OCI-LY3 (cell line): Measurements from ENCODE around the gene PLXNB3.

Experiments used
- H2AFZ ChIP-seq: fragments of 200-600, 300-600 bp; shearing (Covaris generic); 2 replicates; pipeline ENCODE4 v1.6.0; 2014; ENCODE audit warnings: antibody characterized with exemption, low read depth, low read length
- H3K27ac ChIP-seq: fragments of 200-600, 300-600 bp; sonication (generic); 2 replicates; pipeline ENCODE4 v1.5.1; 2014; ENCODE audit warnings: mild to moderate bottlenecking, low read length, moderate library complexity, mixed read lengths
- H3K27me3 ChIP-seq: fragments of 200-600, 300-600 bp; sonication (generic); 2 replicates; pipeline ENCODE4 v1.6.1; 2014; ENCODE audit warnings: low read depth, low read length, mixed read lengths
- H3K36me3 ChIP-seq: fragments of 200-600, 300-600 bp; sonication (generic); replicated peaks from 2 replicates; pipeline ENCODE3; 2014; ENCODE audit warnings: low read depth, low read length, mixed read lengths
- H3K4me1 ChIP-seq: fragments of 300-600, 200-600 bp; sonication (generic); 2 replicates; pipeline ENCODE4 v1.6.1; 2014; ENCODE audit warnings: low read length, mixed read lengths
- H3K4me2 ChIP-seq: fragments of 200-600, 300-600 bp; sonication (generic); 2 replicates; pipeline ENCODE4 v1.6.1; 2014; ENCODE audit warnings: low read length, mixed read lengths
- H3K4me3 ChIP-seq: fragments of 300-600, 200-600 bp; sonication (generic); 2 replicates; pipeline ENCODE4 v1.5.1; 2014; ENCODE audit warnings: antibody characterized with exemption, mild to moderate bottlenecking, low read length, moderate library complexity
- H3K79me2 ChIP-seq: fragments of 300-600, 200-600 bp; shearing (Covaris generic); 2 replicates; pipeline ENCODE4 v1.6.1; 2014; ENCODE audit warnings: mild to moderate bottlenecking, low read length, mixed read lengths
- H3K9ac ChIP-seq: fragments of 300-600, 200-600 bp; shearing (Covaris generic); 2 replicates; pipeline ENCODE4 v1.6.0; 2014; ENCODE audit warnings: mild to moderate bottlenecking, low read length, moderate library complexity
- H3K9me3 ChIP-seq: fragments of 200-600, 300-600 bp; shearing (Covaris generic); 2 replicates; pipeline ENCODE4 v1.6.1; 2014; ENCODE audit warnings: low read length, mixed read lengths; ENCODE audit not compliant: insufficient read depth
- H4K20me1 ChIP-seq: fragments of 200-600, 300-600 bp; sonication (generic); 2 replicates; pipeline ENCODE4 v1.6.1; 2016; ENCODE audit warnings: low read length, mixed read lengths; ENCODE audit not compliant: insufficient read depth
- EZH2phosphoT487 ChIP-seq: fragments of 200-600 bp; shearing (Covaris generic); IDR thresholded peaks from 2 replicates; pipeline ENCODE4 v1.6.1; 2018; ENCODE audit warnings: antibody characterized with exemption, mixed run types, low read depth
- TF ChIP-seq, protein P1 (sequence below): fragments of 200-600, 300-600 bp; sonication (generic); IDR thresholded peaks from 2 replicates; pipeline ENCODE4 v1.5.1; 2014; ENCODE audit warnings: antibody characterized with exemption, low read length, low read depth

Gene PLXNB3

DNA sequence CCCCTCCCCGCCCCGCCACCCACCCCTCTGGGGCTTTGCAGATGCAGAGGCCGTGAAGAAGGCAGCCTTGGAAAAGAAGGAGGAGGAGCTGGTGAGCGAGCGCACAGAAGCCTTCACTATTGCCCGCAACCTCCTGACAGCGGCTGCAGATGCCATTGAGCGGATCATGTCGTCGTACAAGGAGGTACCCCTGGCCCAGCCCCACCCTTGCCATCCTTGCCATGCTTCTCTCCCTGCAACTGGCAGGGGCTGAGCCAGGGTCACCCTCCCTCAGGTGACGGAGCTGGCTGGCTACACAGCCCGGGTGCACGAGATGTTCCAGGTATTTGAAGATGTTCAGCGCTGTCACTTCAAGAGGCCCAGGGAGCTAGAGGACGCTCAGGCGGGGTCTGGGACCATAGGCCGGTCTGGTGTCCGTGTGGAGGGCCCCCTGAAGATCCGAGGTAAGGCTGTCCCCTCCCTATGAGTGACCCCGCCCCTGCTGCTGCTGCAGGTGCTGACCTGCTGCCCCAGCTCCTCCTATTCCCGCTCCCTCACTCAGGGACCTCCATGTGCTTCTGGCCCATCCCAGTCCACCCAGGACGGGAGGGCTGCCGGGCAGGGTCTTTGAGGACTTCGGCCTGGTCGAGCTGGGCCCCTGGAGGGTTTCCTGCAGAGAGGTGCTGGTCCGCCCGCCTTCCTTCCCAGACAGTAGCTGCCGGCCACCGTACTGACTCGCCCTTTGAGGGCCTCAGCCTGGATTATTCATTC, 27.8 kb upstream of the PLXNB3 start:
- peaks cover 14% of the 10 kb centered on the region for H3K36me3 ChIP-seq
- no peaks in the 10 kb centered on the region for H3K79me2 ChIP-seq
- H3K27me3 ChIP-seq = no peaks in the 10 kb centered on the region
- peaks cover 7% of the 10 kb centered on the region for H3K4me1 ChIP-seq
- H3K9ac ChIP-seq = no peak overlapping the region
- H3K4me2 ChIP-seq = no peak overlapping the region
- H3K27ac ChIP-seq = no peak overlapping the region
- no peak overlapping the region for H3K4me3 ChIP-seq
- no peak for TF ChIP-seq EZH2phosphoT487
- TF ChIP-seq, protein P1, sequence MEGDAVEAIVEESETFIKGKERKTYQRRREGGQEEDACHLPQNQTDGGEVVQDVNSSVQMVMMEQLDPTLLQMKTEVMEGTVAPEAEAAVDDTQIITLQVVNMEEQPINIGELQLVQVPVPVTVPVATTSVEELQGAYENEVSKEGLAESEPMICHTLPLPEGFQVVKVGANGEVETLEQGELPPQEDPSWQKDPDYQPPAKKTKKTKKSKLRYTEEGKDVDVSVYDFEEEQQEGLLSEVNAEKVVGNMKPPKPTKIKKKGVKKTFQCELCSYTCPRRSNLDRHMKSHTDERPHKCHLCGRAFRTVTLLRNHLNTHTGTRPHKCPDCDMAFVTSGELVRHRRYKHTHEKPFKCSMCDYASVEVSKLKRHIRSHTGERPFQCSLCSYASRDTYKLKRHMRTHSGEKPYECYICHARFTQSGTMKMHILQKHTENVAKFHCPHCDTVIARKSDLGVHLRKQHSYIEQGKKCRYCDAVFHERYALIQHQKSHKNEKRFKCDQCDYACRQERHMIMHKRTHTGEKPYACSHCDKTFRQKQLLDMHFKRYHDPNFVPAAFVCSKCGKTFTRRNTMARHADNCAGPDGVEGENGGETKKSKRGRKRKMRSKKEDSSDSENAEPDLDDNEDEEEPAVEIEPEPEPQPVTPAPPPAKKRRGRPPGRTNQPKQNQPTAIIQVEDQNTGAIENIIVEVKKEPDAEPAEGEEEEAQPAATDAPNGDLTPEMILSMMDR = no peak
- 0 out of 2 replicates have a peak, but pooled peaks cover 2% of the 10 kb centered on the region for H4K20me1 ChIP-seq
- H3K9me3 ChIP-seq = no peaks in the 10 kb centered on the region
- no peak overlapping the region for H2AFZ ChIP-seq

DNA sequence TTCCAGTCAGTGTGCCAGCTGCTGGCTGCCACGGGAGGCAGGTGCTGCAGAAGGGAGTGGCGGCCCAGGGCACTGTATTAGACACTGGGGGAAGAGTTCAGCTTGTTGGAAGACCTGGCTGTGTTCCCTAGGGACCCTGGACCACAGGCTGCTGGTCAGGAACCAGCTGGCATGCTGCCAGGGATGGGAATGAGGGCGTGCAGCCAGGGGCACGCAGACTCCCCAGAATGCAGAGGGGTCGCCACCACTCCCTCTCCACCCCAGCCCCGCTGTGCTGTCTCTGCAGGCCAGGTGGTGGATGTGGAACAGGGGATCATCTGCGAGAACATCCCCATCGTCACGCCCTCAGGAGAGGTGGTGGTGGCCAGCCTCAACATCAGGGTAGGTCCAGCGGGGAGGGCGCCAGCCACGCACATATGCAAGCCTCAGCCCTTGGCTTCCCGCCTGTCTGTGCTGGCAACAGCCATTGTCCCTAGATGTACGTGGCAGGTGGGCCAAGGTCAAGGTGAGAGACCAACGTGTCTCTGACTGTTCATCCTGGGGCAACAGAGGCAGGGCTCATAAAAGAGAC, 27.1 kb upstream of the PLXNB3 start:
- peaks cover 7% of the 10 kb centered on the region for H3K4me1 ChIP-seq
- H2AFZ ChIP-seq = no peak overlapping the region
- no peaks in the 10 kb centered on the region for H3K9me3 ChIP-seq
- TF ChIP-seq EZH2phosphoT487 = no peak
- TF ChIP-seq, protein P1 = no peak
- no peaks in the 10 kb centered on the region for H3K79me2 ChIP-seq
- H4K20me1 ChIP-seq = 0 out of 2 replicates have a peak, but pooled peaks cover 2% of the 10 kb centered on the region
- H3K27me3 ChIP-seq = no peaks in the 10 kb centered on the region
- no peak overlapping the region for H3K4me3 ChIP-seq
- H3K27ac ChIP-seq = no peak overlapping the region
- H3K36me3 ChIP-seq = peaks cover 6% of the 10 kb centered on the region
- H3K4me2 ChIP-seq = no peak overlapping the region
- H3K9ac ChIP-seq = no peak overlapping the region

DNA sequence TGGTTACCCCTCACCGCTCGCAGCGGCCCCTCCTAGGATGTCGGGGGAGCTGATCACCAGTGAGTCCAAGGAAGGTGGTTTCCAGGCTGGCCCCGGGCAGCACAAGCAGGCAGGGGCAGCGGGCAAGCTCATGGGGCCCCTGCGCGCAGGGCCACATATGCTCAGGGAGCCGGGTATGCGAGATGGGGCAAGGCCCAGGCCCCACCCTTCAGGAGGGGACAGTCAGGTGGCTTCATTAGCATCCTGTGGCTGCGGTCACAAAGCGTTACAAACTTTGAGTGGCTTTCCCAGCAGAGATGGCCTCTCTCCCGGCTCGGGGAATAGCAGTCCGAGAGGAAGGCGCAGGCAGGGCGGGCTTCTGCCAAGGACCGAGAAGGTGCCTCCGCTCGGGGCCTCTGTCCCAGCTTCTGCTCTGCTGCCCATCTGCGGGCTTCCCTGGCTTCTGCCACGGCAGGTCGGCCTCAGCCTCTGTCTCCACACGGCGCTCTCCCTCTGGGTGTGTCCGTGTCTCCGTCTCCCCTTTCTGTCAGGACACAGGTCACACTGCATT, 25.9 kb upstream of the PLXNB3 start:
- no peaks in the 10 kb centered on the region for H3K79me2 ChIP-seq
- no peak overlapping the region for H3K4me3 ChIP-seq
- TF ChIP-seq, protein P1 = no peak
- no peak for TF ChIP-seq EZH2phosphoT487
- H3K9ac ChIP-seq = no peak overlapping the region
- no peaks in the 10 kb centered on the region for H3K27me3 ChIP-seq
- H3K36me3 ChIP-seq = peaks cover 3% of the 10 kb centered on the region
- no peak overlapping the region for H3K27ac ChIP-seq
- H2AFZ ChIP-seq = no peak overlapping the region
- H4K20me1 ChIP-seq = 0 out of 2 replicates have a peak, but pooled peaks cover 2% of the 10 kb centered on the region
- no peaks in the 10 kb centered on the region for H3K9me3 ChIP-seq
- H3K4me2 ChIP-seq = no peak overlapping the region
- H3K4me1 ChIP-seq = peaks cover 7% of the 10 kb centered on the region

DNA sequence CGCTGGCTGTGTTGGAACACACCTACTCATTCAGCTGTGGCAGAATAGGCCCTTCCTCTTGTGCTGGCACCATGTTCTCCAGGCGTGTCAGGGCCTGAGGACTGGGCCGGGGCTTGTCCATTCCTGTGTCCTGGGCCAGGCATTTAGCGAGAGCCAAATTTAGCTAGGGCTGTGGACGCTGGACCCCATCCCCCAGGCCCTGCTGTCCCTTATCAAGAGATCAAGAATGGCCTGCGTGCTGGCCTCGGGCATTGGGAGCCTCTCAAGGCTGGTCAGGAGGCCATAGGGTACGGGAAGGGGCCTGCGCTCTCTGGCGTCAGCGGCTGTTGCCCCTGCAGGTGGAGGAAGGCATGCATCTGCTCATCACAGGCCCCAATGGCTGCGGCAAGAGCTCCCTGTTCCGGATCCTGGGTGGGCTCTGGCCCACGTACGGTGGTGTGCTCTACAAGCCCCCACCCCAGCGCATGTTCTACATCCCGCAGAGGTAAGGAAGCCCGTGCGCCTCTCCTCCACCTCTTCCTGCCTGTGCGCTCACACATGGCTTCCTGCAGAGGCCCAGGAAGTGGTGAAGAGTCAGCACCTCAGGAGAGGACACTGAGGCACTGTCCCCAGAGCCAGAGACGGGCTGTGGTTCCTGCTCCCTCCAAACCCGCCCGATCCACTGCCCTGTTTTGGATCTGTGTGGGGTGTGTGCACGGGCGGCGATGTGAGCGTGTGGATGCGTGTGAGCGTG, 24.1 kb upstream of the PLXNB3 start:
- Histone ChIP-seq H2AFZ (no peak overlapping the region), H3K36me3 (peaks cover under 1% of the 10 kb centered on the region), H3K9ac (no peak overlapping the region), H3K27ac (no peak overlapping the region), H3K27me3 (no peaks in the 10 kb centered on the region), H3K9me3 (no peaks in the 10 kb centered on the region), H3K79me2 (no peaks in the 10 kb centered on the region), H3K4me3 (no peak overlapping the region), H3K4me1 (peaks cover 7% of the 10 kb centered on the region), H4K20me1 (0 out of 2 replicates have a peak, but pooled peaks cover 2% of the 10 kb centered on the region), H3K4me2 (no peak overlapping the region)
- TF ChIP-seq EZH2phosphoT487 = no peak
- TF ChIP-seq, protein P1 = no peak
